Endodermal cell (in vitro differentiated cells): ENCODE results near the gene PREP. TPM values are rescaled to one million over a fixed set of nuclear protein-coding genes. Genes with fewer than 3 reads are reported as not detected.

Experiments
- DNase-seq: peaks from one replicate; pipeline ENCODE4 v3.0.0-alpha.2; 2017
- H3K27ac ChIP-seq: 2 replicates; pipeline ENCODE4 v1.5.1; 2013; ENCODE audit warnings: mild to moderate bottlenecking, low read depth, low read length, moderate library complexity
- H3K27me3 ChIP-seq: 2 replicates; pipeline ENCODE4 v1.6.1; 2013; ENCODE audit warnings: mild to moderate bottlenecking, low read length, moderate library complexity; ENCODE audit not compliant: insufficient read depth, control insufficient read depth, poor library complexity, severe bottlenecking
- H3K36me3 ChIP-seq: 2 replicates; pipeline ENCODE4 v1.7.0; 2013; ENCODE audit warnings: mild to moderate bottlenecking, low read length, moderate library complexity; ENCODE audit not compliant: control insufficient read depth, insufficient read depth
- H3K4me1 ChIP-seq: one replicate; pipeline ENCODE4 v1.7.0; 2013; ENCODE audit warnings: low read length; ENCODE audit not compliant: control insufficient read depth, insufficient read depth
- H3K4me3 ChIP-seq: 2 replicates; pipeline ENCODE4 v1.5.1; 2013; ENCODE audit warnings: mild to moderate bottlenecking, low read length, moderate library complexity
- H3K9ac ChIP-seq: 2 replicates; pipeline ENCODE4 v1.6.1; 2013; ENCODE audit warnings: mild to moderate bottlenecking, low read length, moderate library complexity; ENCODE audit not compliant: poor library complexity, severe bottlenecking; ENCODE audit errors: extremely low read depth
- H3K9me3 ChIP-seq: 2 replicates; pipeline ENCODE4 v1.6.1; 2013; ENCODE audit warnings: mild to moderate bottlenecking, low read length, moderate library complexity; ENCODE audit not compliant: control insufficient read depth
- H3K27ac Mint-ChIP-seq: 2 replicates; pipeline ENCODE4 v1.8.0; 2020; ENCODE audit warnings: mixed read lengths
- H3K27me3 Mint-ChIP-seq: 2 replicates; pipeline ENCODE4 v1.8.0; 2021; ENCODE audit warnings: mild to moderate bottlenecking, mixed read lengths; ENCODE audit not compliant: insufficient read depth
- H3K36me3 Mint-ChIP-seq: 2 replicates; pipeline ENCODE4 v1.8.0; 2020; ENCODE audit warnings: low read depth, mixed read lengths
- H3K4me1 Mint-ChIP-seq: 2 replicates; pipeline ENCODE4 v1.8.0; 2020; ENCODE audit warnings: mixed read lengths
- H3K4me3 Mint-ChIP-seq: 2 replicates; pipeline ENCODE4 v1.8.0; 2020; ENCODE audit warnings: mild to moderate bottlenecking, moderate library complexity, mixed read lengths
- H3K9me3 Mint-ChIP-seq: 2 replicates; pipeline ENCODE4 v1.8.0; 2020; ENCODE audit warnings: mild to moderate bottlenecking, mixed read lengths
- CTCF ChIP-seq: fragments of 200-600 bp; sonication (generic); conservative IDR thresholded peaks from 2 replicates; pipeline ENCODE4 v1.5.0; 2021; ENCODE audit warnings: antibody characterized with exemption, mild to moderate bottlenecking
- WGBS, 2 experiments: methylation state at CpG; one replicate each; pipeline versions ENCODE4 v1.1.5 to v1.1.7; 2013; ENCODE audit warnings: missing lambda C conversion rate in 2 of 2, mixed read lengths in 1 of 2; ENCODE audit not compliant: insufficient coverage in 1 of 2, insufficient read length in 1 of 2; 5-methylcytosine and 5-hydroxymethylcytosine counted together
- total RNA-seq, 2 donors: library from RNA; stranded (reverse); fragmentation: NEBNext Ultra II Directional in 1 of 2; extraction: Animal tissue kit (Norgen Biotek cat#: 25700) in 1 of 2; gene quantifications; 2 replicates in 1 of 2; 3 replicates in 1 of 2; pipeline ENCODE4 v1.2.1, GENCODE V29; 2021

PREP gene
- total RNA-seq, 2 donors from 2014 or later = 42.9 to 52.2 TPM

GRCh38 chr6:105445481-105445880 is 42.6 kb upstream of the PREP start:
- H3K4me1 ChIP-seq = no peaks in the 10 kb centered on the region
- 82 to 87% methylated on average over 1 of the region's 1 CpG for WGBS, 2 experiments
- no peaks in the 10 kb centered on the region for H3K9me3 Mint-ChIP-seq
- H3K27me3 ChIP-seq = no peaks in the 10 kb centered on the region
- H3K4me3 Mint-ChIP-seq = no peak overlapping the region
- no peak overlapping the region for H3K9ac ChIP-seq
- no peak for TF ChIP-seq CTCF
- no peaks in the 10 kb centered on the region for H3K9me3 ChIP-seq
- H3K36me3 Mint-ChIP-seq = no peaks in the 10 kb centered on the region
- DNase-seq = no peak
- H3K4me3 ChIP-seq = no peak overlapping the region
- H3K27ac ChIP-seq = no peak overlapping the region
- no peaks in the 10 kb centered on the region for H3K36me3 ChIP-seq
- H3K27ac Mint-ChIP-seq = no peak overlapping the region
- no peaks in the 10 kb centered on the region for H3K27me3 Mint-ChIP-seq
- peaks cover 2% of the 10 kb centered on the region for H3K4me1 Mint-ChIP-seq

DNA sequence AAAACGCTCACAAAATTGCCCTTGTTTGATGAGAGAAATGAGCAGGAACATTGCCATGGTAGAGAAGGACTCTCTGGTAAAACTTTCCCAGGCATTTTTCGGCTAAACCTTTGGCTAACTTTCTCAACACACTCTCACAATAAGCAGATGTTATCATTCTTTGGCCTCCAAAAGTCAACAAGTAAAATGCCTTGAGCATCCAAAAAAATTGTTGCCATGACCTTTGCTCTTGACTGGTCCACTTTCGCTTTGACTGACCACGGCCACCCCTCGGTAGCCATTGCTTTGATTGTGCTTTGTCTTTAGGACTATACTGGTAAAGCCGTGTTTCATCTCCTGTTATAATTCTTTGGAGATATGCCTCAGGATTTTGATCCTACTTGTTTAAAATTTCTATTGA is 41.1 kb upstream of the PREP start:
- Histone ChIP-seq H3K27ac (no peak overlapping the region), H3K9me3 (no peaks in the 10 kb centered on the region), H3K4me3 (no peak overlapping the region), H3K36me3 (no peaks in the 10 kb centered on the region), H3K4me1 (peaks cover 11% of the 10 kb centered on the region), H3K27me3 (no peaks in the 10 kb centered on the region), H3K9ac (no peak overlapping the region)
- Mint-ChIP-seq H3K27ac (no peak overlapping the region), H3K36me3 (no peaks in the 10 kb centered on the region), H3K4me3 (no peak overlapping the region), H3K27me3 (no peaks in the 10 kb centered on the region), H3K4me1 (peaks cover 2% of the 10 kb centered on the region), H3K9me3 (no peaks in the 10 kb centered on the region)
- 87 to 94% methylated on average over 6 of the region's 6 CpGs for WGBS, 2 experiments
- DNase-seq = no peak
- no peak for TF ChIP-seq CTCF

DNA sequence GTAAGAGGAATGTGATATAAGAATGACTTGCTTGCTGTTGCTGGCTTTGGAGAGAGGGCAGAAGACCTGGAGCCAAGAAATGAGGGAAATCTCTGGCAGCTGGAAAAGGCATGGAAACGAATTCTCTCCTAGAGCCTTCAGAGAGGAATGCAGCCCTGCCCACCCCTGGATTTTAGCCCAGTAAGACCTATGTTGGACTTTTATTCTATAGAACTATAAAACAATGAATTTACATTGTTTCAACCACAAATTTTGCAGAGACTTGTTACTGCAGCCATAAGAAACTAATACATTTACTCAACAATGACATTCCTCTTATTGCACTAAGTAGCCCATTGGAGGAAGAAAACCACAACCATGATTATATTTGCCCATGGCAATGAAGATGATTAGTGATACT is 39.5 kb upstream of the PREP start:
- Histone ChIP-seq H3K4me3 (no peak overlapping the region), H3K9ac (no peak overlapping the region), H3K27me3 (no peaks in the 10 kb centered on the region), H3K27ac (no peak overlapping the region), H3K36me3 (no peaks in the 10 kb centered on the region), H3K4me1 (peaks cover 11% of the 10 kb centered on the region), H3K9me3 (no peaks in the 10 kb centered on the region)
- Mint-ChIP-seq H3K4me1 (peaks cover 2% of the 10 kb centered on the region), H3K9me3 (no peaks in the 10 kb centered on the region), H3K27me3 (no peaks in the 10 kb centered on the region), H3K4me3 (no peak overlapping the region), H3K27ac (no peak overlapping the region), H3K36me3 (no peaks in the 10 kb centered on the region)
- no peak for TF ChIP-seq CTCF
- 91% methylated on average over 1 of the region's 1 CpG; no CpG with 5 or more reads in 1 of the 2 experiments for WGBS, 2 experiments
- no peak for DNase-seq
